ENCODE results near the gene ERO1B. TPM values are rescaled to one million over a fixed set of nuclear protein-coding genes. Genes with fewer than 3 reads are reported as not detected.

ERO1B gene
- total RNA-seq, 1 experiment from 2014 or later, result 5.4 TPM

GRCh38 chr1:236207121-236207520, 74.6 kb downstream of the ERO1B start:
- no peak for DNase-seq (ENCODE audit: low read depth, low spot score)
- CTCF ChIA-PET, result no interaction called here

More at GRCh38 chr1:236207121-236207520, 74.6 kb downstream of the ERO1B start:
- H3K36me3 ChIP-seq (ENCODE audit: control insufficient read depth in 1 of 2, insufficient read depth in 2 of 2, low read length in 2 of 2), result no peaks in the 10 kb centered on the region
- H3K79me2 ChIP-seq (ENCODE audit: insufficient read depth, low read length), result no peaks in the 10 kb centered on the region
- H3K4me2 ChIP-seq (ENCODE audit: low read length), result no peak overlapping the region
- intact Hi-C loops (cut with micrococcal nuclease), result no loop called here
- H3K27me3 ChIP-seq (ENCODE audit: insufficient read depth, low read length), result no peaks in the 10 kb centered on the region
- H3K4me3 ChIP-seq (replicated peaks in 1 of 2; ENCODE audit: low read depth in 1 of 2, low read length in 2 of 2), result no peak overlapping the region
- H4K20me1 ChIP-seq (ENCODE audit: insufficient read depth), result no peaks in the 10 kb centered on the region
- ChIA-PET POLR2A (no interaction called here), RAD21 (ENCODE audit: low non-redundant PET in 1 of 2, low total read pairs in 2 of 2, uncharacterized antibody in 2 of 2, unreplicated experiment in 2 of 2) (no interaction called here)
- no peak overlapping the region for H2AFZ ChIP-seq (ENCODE audit: low read depth, low read length, poor library complexity, severe bottlenecking)
- no peak overlapping the region for H3K9ac ChIP-seq (ENCODE audit: low read length)
- H3K4me1 ChIP-seq (ENCODE audit: control insufficient read depth in 1 of 2, insufficient read depth in 2 of 2, low read length in 2 of 2), result no peaks in the 10 kb centered on the region
- H3K9me3 ChIP-seq (ENCODE audit: control insufficient read depth in 1 of 2, insufficient read depth in 1 of 2, low read depth in 1 of 2, low read length in 2 of 2), result no peaks in the 10 kb centered on the region
- ATAC-seq, result no peak
- no peak overlapping the region for H3K27ac ChIP-seq (ENCODE audit: low read depth, low read length)
- TF ChIP-seq EGR1 (IDR thresholded peaks at IDR 0.05; ENCODE audit: low read depth), result no peak
- no peak for TF ChIP-seq CTCF (IDR thresholded peaks at IDR 0.05 in 2 of 3, conservative IDR thresholded peaks at IDR 0.05 in 1 of 3; ENCODE audit: borderline replicate concordance in 1 of 3, insufficient read depth in 1 of 3, low read depth in 2 of 3, low read length in 2 of 3)
- no peak for TF ChIP-seq ZFX (IDR thresholded peaks at IDR 0.05)
- no peak for TF ChIP-seq SRF (IDR thresholded peaks at IDR 0.05; ENCODE audit: low read depth)
- no peak for TF ChIP-seq EZH2phosphoT487 (IDR thresholded peaks at IDR 0.05; ENCODE audit: borderline replicate concordance)
- no peak for TF ChIP-seq ATF3 (IDR thresholded peaks at IDR 0.05)
- no TSS peak for BruUV-seq (replicated peaks)
- no peaks in the 10 kb centered on the region for H3K9me2 ChIP-seq (ENCODE audit: insufficient read depth)
